ENCODE results near the gene PLA2G2F. TPM values are rescaled to one million over a fixed set of nuclear protein-coding genes. Genes with fewer than 3 reads are reported as not detected.

Gene PLA2G2F
- total and polyA plus RNA-seq, 10 of the 15 experiments (the other 5 are each of a cell fraction or from before 2014, with no cell fraction given) = 0.03 TPM; not detected in 9

GRCh38 chr1:20124456-20125057 lies 14.6 kb upstream of the PLA2G2F start:
- Histone ChIP-seq H3K27me3 (replicated peaks in 1 of 2; ENCODE audit: control insufficient read depth in 2 of 2, insufficient read depth in 2 of 2, low read length in 1 of 2) (no peaks in the 10 kb centered on the region), H3K36me3 (ENCODE audit: control insufficient read depth in 2 of 2, insufficient read depth in 2 of 2, low read length in 1 of 2) (no peaks in the 10 kb centered on the region), H3K9me3 (replicated peaks; ENCODE audit: control insufficient read depth, insufficient read depth, low read length) (peaks cover 2% of the 10 kb centered on the region; the same call in 1 of the 3 replicates), H3K4me3 (no peak overlapping the region), H3K27ac (ENCODE audit: control insufficient read depth, insufficient read depth) (peak overlapping the region; percentile 33), H4K20me1 (ENCODE audit: control insufficient read depth, insufficient read depth) (no peaks in the 10 kb centered on the region), H3K79me2 (ENCODE audit: control insufficient read depth, insufficient read depth, low read length) (no peaks in the 10 kb centered on the region), H3K4me2 (ENCODE audit: control insufficient read depth, insufficient read depth) (0 out of 2 replicates have a peak overlapping the region, but pooled peaks have one; percentile 13), H2AFZ (ENCODE audit: control insufficient read depth, low read depth, low read length) (no peak overlapping the region; the same call in 1 of the 2 replicates), H3K9ac (ENCODE audit: control insufficient read depth, insufficient read depth, low read length) (no peak overlapping the region), H3K4me1 (ENCODE audit: control insufficient read depth, insufficient read depth, low read length) (peaks cover 49% of the 10 kb centered on the region)
- in situ Hi-C loops (cut with MboI) (no loop called here), intact Hi-C loops (cut with micrococcal nuclease; ENCODE audit: unreplicated experiment) (no loop called here)
- WGBS (ENCODE audit: insufficient coverage, insufficient replicate concordance, low lambda C conversion rate, missing lambda C conversion rate) = 65% methylated on average over 7 of the region's 7 CpGs
- ChIA-PET RAD21 (ENCODE audit: unreplicated experiment) (interaction anchor here (1.0 to 4.8 kb wide), 4 partner anchors 27 to 69 kb away, joined by 3 to 28 read pairs (median 12); no protein-coding TSS in a partner anchor), CTCF (interaction anchor here (0.6 to 3.3 kb wide), 6 partner anchors 10 to 471 kb away, joined by 3 to 17 read pairs (median 6); no protein-coding TSS in a partner anchor), POLR2A (interaction anchor here (1.1 to 3.0 kb wide), 2 partner anchors 27 to 45 kb away, joined by 4 to 11 read pairs; no protein-coding TSS in a partner anchor), SMC1A (ENCODE audit: uncharacterized antibody, unreplicated experiment) (interaction anchor here (0.7 to 3.6 kb wide), 7 partner anchors 10 to 332 kb away, joined by 3 to 18 read pairs (median 5); no protein-coding TSS in a partner anchor)
- BruUV-seq (replicated peaks) = no TSS peak
- FAIRE-seq (no peak), DNase-seq (ENCODE audit: low read depth, low spot score) (no peak), ATAC-seq (peak; percentile 75)
- peak; percentile 86 for TF ChIP-seq SMARCA5 (IDR thresholded peaks at IDR 0.05)
- no peak for TF ChIP-seq ZNF207 (IDR thresholded peaks at IDR 0.05; ENCODE audit: borderline replicate concordance)
- no peak for TF ChIP-seq CUX1 (IDR thresholded peaks at IDR 0.05; ENCODE audit: insufficient replicate concordance, low read depth, low read length)
- TF ChIP-seq, protein P1, sequence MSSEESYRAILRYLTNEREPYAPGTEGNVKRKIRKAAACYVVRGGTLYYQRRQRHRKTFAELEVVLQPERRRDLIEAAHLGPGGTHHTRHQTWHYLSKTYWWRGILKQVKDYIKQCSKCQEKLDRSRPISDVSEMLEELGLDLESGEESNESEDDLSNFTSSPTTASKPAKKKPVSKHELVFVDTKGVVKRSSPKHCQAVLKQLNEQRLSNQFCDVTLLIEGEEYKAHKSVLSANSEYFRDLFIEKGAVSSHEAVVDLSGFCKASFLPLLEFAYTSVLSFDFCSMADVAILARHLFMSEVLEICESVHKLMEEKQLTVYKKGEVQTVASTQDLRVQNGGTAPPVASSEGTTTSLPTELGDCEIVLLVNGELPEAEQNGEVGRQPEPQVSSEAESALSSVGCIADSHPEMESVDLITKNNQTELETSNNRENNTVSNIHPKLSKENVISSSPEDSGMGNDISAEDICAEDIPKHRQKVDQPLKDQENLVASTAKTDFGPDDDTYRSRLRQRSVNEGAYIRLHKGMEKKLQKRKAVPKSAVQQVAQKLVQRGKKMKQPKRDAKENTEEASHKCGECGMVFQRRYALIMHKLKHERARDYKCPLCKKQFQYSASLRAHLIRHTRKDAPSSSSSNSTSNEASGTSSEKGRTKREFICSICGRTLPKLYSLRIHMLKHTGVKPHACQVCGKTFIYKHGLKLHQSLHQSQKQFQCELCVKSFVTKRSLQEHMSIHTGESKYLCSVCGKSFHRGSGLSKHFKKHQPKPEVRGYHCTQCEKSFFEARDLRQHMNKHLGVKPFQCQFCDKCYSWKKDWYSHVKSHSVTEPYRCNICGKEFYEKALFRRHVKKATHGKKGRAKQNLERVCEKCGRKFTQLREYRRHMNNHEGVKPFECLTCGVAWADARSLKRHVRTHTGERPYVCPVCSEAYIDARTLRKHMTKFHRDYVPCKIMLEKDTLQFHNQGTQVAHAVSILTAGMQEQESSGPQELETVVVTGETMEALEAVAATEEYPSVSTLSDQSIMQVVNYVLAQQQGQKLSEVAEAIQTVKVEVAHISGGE (CRISPR knock-in tag; IDR thresholded peaks at IDR 0.05) = no peak
- TF ChIP-seq HSF1 (IDR thresholded peaks at IDR 0.05; ENCODE audit: low read depth, low read length) = no peak
- TF ChIP-seq ZZZ3 (IDR thresholded peaks at IDR 0.05; ENCODE audit: control insufficient read depth, insufficient read length, low read depth) = no peak
- TF ChIP-seq RUNX3 (IDR thresholded peaks at IDR 0.05; ENCODE audit: low read length) = peak; percentile 57

Data from GM12878 (cell line).